Gastroesophageal sphincter (tissue), 3 donors: ENCODE measurements around the gene TMED8.

ENCODE experiments used
- CTCF ChIP-seq, 4 experiments: fragments of 200-600 bp in 2 of 4; fragments of 450-650 bp in 2 of 4; sonication (generic) in 1 of 4; IDR thresholded peaks; one replicate each; pipeline ENCODE4 v1.5.1; 2017 to 2019; ENCODE audit warnings: antibody characterized with exemption in 4 of 4, mild to moderate bottlenecking in 2 of 4, moderate library complexity in 2 of 4
- POLR2A ChIP-seq, 2 donors: fragments of 450-650 bp; IDR thresholded peaks; one replicate each; pipeline ENCODE4 v1.6.1; 2017; ENCODE audit warnings: antibody characterized with exemption in 2 of 2, mild to moderate bottlenecking in 2 of 2, moderate library complexity in 1 of 2

- TF ChIP-seq CTCF (IDR thresholded peaks at IDR 0.05) (no peak), POLR2A (IDR thresholded peaks at IDR 0.05) (no peak)
Observed at GRCh38 chr14:77421201-77421600, 44.3 kb upstream of the TMED8 start.
